Measurements from ENCODE around the gene LRRC75A. TPM values are rescaled to one million over a fixed set of nuclear protein-coding genes. Genes with fewer than 3 reads are reported as not detected.

Gene LRRC75A
- total and polyA plus RNA-seq, 2 of the 13 experiments (the other 11 are each of a cell fraction or from before 2014, with no cell fraction given): 0.03 TPM; not detected in 1

DNA sequence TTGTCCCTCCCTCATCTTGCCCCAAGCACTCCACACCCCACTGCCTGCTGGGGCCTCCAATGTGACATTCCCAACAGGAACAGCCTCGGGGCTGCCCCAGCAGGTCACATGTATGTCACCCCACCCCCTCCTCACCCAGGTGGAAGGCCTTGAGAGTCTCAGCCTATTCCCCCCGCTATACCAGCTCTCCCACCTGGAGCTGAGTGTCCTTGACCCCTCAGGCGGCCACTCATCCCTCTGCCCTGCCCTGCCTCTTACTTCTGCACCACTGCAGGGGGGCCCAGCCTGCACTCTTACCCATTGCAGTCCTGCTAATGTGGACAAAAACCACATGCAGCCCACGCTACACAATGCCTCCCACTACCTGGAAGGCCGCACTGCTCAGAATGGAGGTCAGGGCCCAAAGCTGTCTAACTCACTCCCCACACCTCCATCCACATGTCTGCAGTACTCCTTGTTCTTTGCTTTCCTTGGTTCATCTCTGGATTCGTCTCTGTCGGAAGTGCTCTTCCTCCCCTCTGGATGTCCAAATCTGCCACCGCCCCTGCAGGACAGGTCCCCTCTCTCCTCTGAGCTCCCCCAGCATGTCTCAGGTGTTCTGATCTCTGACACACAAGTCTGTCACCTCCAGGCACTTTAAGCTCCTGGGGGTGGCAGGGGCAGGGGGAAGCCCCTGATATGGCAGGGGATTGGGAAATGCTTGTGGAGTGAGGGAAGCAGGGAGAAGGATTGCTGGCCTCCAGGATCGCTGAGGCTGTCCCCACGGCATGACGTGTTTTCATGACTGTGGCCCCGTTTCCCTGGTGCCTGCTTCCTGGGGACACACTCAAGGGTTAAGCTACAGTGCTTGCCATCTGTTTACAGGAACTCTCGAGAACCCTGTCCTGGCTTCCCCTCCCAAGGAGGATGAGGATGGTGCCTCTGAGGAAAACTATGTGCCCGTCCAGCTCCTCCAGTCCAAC lies 55.8 kb downstream of the LRRC75A start (continued):
- TF ChIP-seq, protein P1, sequence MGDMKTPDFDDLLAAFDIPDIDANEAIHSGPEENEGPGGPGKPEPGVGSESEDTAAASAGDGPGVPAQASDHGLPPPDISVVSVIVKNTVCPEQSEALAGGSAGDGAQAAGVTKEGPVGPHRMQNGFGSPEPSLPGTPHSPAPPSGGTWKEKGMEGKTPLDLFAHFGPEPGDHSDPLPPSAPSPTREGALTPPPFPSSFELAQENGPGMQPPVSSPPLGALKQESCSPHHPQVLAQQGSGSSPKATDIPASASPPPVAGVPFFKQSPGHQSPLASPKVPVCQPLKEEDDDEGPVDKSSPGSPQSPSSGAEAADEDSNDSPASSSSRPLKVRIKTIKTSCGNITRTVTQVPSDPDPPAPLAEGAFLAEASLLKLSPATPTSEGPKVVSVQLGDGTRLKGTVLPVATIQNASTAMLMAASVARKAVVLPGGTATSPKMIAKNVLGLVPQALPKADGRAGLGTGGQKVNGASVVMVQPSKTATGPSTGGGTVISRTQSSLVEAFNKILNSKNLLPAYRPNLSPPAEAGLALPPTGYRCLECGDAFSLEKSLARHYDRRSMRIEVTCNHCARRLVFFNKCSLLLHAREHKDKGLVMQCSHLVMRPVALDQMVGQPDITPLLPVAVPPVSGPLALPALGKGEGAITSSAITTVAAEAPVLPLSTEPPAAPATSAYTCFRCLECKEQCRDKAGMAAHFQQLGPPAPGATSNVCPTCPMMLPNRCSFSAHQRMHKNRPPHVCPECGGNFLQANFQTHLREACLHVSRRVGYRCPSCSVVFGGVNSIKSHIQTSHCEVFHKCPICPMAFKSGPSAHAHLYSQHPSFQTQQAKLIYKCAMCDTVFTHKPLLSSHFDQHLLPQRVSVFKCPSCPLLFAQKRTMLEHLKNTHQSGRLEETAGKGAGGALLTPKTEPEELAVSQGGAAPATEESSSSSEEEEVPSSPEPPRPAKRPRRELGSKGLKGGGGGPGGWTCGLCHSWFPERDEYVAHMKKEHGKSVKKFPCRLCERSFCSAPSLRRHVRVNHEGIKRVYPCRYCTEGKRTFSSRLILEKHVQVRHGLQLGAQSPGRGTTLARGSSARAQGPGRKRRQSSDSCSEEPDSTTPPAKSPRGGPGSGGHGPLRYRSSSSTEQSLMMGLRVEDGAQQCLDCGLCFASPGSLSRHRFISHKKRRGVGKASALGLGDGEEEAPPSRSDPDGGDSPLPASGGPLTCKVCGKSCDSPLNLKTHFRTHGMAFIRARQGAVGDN (CRISPR knock-in tag; IDR thresholded peaks at IDR 0.05): peak; percentile 87
- TF ChIP-seq ZFP82 (CRISPR knock-in tag; IDR thresholded peaks at IDR 0.05; ENCODE audit: borderline replicate concordance): no peak
- TF ChIP-seq HNF4A (CRISPR knock-in tag; IDR thresholded peaks at IDR 0.05): peak; percentile 41; the same call in 1 of the 2 replicates
- TF ChIP-seq KDM5B (CRISPR knock-in tag; IDR thresholded peaks at IDR 0.05; ENCODE audit: borderline replicate concordance): peak; percentile 51; the same call in 1 of the 2 replicates
- TF ChIP-seq, protein P2, sequence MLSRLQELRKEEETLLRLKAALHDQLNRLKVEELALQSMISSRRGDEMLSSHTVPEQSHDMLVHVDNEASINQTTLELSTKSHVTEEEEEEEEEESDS (CRISPR knock-in tag; IDR thresholded peaks at IDR 0.05; ENCODE audit: borderline replicate concordance): no peak
- TF ChIP-seq MZF1 (CRISPR knock-in tag; IDR thresholded peaks at IDR 0.05; ENCODE audit: borderline replicate concordance): 0 out of 2 replicates have a peak, but pooled peaks have one; percentile 63
- TF ChIP-seq, protein P3, sequence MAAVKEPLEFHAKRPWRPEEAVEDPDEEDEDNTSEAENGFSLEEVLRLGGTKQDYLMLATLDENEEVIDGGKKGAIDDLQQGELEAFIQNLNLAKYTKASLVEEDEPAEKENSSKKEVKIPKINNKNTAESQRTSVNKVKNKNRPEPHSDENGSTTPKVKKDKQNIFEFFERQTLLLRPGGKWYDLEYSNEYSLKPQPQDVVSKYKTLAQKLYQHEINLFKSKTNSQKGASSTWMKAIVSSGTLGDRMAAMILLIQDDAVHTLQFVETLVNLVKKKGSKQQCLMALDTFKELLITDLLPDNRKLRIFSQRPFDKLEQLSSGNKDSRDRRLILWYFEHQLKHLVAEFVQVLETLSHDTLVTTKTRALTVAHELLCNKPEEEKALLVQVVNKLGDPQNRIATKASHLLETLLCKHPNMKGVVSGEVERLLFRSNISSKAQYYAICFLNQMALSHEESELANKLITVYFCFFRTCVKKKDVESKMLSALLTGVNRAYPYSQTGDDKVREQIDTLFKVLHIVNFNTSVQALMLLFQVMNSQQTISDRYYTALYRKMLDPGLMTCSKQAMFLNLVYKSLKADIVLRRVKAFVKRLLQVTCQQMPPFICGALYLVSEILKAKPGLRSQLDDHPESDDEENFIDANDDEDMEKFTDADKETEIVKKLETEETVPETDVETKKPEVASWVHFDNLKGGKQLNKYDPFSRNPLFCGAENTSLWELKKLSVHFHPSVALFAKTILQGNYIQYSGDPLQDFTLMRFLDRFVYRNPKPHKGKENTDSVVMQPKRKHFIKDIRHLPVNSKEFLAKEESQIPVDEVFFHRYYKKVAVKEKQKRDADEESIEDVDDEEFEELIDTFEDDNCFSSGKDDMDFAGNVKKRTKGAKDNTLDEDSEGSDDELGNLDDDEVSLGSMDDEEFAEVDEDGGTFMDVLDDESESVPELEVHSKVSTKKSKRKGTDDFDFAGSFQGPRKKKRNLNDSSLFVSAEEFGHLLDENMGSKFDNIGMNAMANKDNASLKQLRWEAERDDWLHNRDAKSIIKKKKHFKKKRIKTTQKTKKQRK (IDR thresholded peaks at IDR 0.05; ENCODE audit: low read length): no peak
- peak; percentile 59; the same call in 1 of the 2 replicates for TF ChIP-seq ZC3H4 (CRISPR knock-in tag; IDR thresholded peaks at IDR 0.05; ENCODE audit: borderline replicate concordance)
- TF ChIP-seq ZNF792 (CRISPR knock-in tag; IDR thresholded peaks at IDR 0.05): no peak
- TF ChIP-seq, protein P4, sequence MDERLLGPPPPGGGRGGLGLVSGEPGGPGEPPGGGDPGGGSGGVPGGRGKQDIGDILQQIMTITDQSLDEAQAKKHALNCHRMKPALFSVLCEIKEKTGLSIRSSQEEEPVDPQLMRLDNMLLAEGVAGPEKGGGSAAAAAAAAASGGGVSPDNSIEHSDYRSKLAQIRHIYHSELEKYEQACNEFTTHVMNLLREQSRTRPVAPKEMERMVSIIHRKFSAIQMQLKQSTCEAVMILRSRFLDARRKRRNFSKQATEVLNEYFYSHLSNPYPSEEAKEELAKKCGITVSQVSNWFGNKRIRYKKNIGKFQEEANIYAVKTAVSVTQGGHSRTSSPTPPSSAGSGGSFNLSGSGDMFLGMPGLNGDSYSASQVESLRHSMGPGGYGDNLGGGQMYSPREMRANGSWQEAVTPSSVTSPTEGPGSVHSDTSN (CRISPR knock-in tag; IDR thresholded peaks at IDR 0.05): no peak
- TF ChIP-seq, protein P5, sequence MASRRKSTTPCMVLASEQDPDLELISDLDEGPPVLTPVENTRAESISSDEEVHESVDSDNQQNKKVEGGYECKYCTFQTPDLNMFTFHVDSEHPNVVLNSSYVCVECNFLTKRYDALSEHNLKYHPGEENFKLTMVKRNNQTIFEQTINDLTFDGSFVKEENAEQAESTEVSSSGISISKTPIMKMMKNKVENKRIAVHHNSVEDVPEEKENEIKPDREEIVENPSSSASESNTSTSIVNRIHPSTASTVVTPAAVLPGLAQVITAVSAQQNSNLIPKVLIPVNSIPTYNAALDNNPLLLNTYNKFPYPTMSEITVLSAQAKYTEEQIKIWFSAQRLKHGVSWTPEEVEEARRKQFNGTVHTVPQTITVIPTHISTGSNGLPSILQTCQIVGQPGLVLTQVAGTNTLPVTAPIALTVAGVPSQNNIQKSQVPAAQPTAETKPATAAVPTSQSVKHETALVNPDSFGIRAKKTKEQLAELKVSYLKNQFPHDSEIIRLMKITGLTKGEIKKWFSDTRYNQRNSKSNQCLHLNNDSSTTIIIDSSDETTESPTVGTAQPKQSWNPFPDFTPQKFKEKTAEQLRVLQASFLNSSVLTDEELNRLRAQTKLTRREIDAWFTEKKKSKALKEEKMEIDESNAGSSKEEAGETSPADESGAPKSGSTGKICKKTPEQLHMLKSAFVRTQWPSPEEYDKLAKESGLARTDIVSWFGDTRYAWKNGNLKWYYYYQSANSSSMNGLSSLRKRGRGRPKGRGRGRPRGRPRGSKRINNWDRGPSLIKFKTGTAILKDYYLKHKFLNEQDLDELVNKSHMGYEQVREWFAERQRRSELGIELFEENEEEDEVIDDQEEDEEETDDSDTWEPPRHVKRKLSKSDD (CRISPR knock-in tag; IDR thresholded peaks at IDR 0.05; ENCODE audit: low read depth): 0 out of 2 replicates have a peak, but pooled peaks have one; percentile 25
- TF ChIP-seq ZFP90 (CRISPR knock-in tag; IDR thresholded peaks at IDR 0.05; ENCODE audit: borderline replicate concordance): no peak
- TF ChIP-seq, protein P6, sequence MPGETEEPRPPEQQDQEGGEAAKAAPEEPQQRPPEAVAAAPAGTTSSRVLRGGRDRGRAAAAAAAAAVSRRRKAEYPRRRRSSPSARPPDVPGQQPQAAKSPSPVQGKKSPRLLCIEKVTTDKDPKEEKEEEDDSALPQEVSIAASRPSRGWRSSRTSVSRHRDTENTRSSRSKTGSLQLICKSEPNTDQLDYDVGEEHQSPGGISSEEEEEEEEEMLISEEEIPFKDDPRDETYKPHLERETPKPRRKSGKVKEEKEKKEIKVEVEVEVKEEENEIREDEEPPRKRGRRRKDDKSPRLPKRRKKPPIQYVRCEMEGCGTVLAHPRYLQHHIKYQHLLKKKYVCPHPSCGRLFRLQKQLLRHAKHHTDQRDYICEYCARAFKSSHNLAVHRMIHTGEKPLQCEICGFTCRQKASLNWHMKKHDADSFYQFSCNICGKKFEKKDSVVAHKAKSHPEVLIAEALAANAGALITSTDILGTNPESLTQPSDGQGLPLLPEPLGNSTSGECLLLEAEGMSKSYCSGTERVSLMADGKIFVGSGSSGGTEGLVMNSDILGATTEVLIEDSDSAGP (CRISPR knock-in tag; IDR thresholded peaks at IDR 0.05; ENCODE audit: borderline replicate concordance): peak; percentile 57
